ENCODE data around the gene MCRIP2. TPM values are rescaled to one million over a fixed set of nuclear protein-coding genes. Genes with fewer than 3 reads are reported as not detected.

The MCRIP2 gene
- total and polyA plus RNA-seq, 4 donors = 10.4 to 28.9 (median 18.8) TPM

DNA sequence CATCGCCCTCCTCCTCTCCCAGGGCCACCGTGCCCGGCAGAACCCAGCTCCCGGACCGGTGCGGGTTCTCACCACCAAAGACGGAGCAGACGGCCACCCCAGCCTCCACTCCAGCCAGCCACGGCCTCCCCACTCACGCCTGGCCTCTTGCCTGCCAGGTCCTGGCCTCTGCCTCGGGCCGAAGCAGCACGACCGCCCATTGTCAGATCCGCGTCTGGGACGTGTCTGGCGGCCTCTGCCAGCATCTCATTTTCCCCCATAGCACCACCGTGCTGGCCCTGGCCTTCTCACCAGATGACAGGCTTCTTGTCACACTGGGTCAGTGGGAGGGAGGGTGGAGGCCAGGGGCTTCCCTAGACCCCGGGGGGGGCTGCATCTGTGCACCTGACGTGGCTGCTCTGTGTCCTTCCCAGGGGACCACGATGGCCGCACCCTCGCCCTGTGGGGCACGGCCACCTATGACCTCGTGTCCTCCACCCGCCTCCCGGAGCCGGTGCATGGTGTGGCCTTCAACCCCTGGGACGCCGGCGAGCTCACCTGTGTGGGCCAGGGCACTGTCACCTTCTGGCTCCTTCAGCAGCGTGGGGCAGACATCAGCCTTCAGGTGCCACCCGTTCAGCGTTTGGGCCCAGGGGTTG is 19.7 kb downstream of the MCRIP2 start:
- DNase-seq (no peak), ATAC-seq (ENCODE audit: low FRiP score) (no peak)
- H3K4me1 ChIP-seq (ENCODE audit: control insufficient read depth in 1 of 2, insufficient read depth in 2 of 2, low read length in 2 of 2) = no peaks in the 10 kb centered on the region
- no peaks in the 10 kb centered on the region for H3K36me3 ChIP-seq (ENCODE audit: control insufficient read depth in 1 of 2, insufficient read depth in 2 of 2, low read length in 1 of 2)
- intact Hi-C loops (cut with DNase I) = loop anchor here in 1 of 2 donors (10.0 kb wide), 1 partner anchor 267 kb away; the partner anchor contains the start of gene NME4
- H3K4me3 ChIP-seq (ENCODE audit: low read length in 2 of 2) = no peak overlapping the region
- no peak overlapping the region for H3K27ac ChIP-seq (ENCODE audit: low read depth in 1 of 2, low read length in 2 of 2)
- WGBS, 2 donors = 68 to 73% methylated on average over 31 to 35 of the region's 35 CpGs
- H3K9me3 ChIP-seq (ENCODE audit: control insufficient read depth, low read length) = no peaks in the 10 kb centered on the region
- no peaks in the 10 kb centered on the region for H3K27me3 ChIP-seq (ENCODE audit: control insufficient read depth in 1 of 2, insufficient read depth in 2 of 2, low read length in 1 of 2)

DNA sequence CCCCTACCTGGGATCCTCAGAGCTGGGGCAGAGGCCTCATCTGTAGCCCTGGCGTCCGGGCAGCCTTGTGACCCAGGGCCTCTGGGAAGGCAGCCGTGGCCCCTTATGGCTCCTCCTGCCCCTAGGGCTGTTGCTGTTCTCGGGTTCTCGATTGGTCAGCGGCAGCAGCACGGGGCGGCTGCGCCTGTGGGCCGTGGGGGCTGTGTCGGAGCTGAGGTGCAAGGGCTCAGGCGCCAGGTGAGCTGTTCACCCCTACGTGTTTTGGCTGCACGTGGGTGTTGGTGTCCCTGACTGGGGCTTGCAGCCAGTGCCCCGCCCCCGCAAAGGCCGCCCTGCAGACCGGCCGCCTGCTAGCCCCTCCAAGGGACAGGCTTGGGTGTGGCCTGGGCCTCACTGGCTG is 20.5 kb downstream of the MCRIP2 start:
- Histone ChIP-seq H3K36me3 (ENCODE audit: control insufficient read depth in 1 of 2, insufficient read depth in 2 of 2, low read length in 1 of 2) (no peaks in the 10 kb centered on the region), H3K9me3 (ENCODE audit: control insufficient read depth, low read length) (no peaks in the 10 kb centered on the region), H3K4me1 (ENCODE audit: control insufficient read depth in 1 of 2, insufficient read depth in 2 of 2, low read length in 2 of 2) (no peaks in the 10 kb centered on the region), H3K27me3 (ENCODE audit: control insufficient read depth in 1 of 2, insufficient read depth in 2 of 2, low read length in 1 of 2) (no peaks in the 10 kb centered on the region), H3K4me3 (ENCODE audit: low read length in 2 of 2) (no peak overlapping the region), H3K27ac (ENCODE audit: low read depth in 1 of 2, low read length in 2 of 2) (no peak overlapping the region)
- no peak for ATAC-seq (ENCODE audit: low FRiP score)
- intact Hi-C loops (cut with DNase I) = loop anchor here in 1 of 2 donors (10.0 kb wide), 1 partner anchor 267 kb away; the partner anchor contains the start of gene NME4
- 94 to 97% methylated on average over 19 of the region's 19 CpGs for WGBS, 2 donors
- no peak for DNase-seq

DNA sequence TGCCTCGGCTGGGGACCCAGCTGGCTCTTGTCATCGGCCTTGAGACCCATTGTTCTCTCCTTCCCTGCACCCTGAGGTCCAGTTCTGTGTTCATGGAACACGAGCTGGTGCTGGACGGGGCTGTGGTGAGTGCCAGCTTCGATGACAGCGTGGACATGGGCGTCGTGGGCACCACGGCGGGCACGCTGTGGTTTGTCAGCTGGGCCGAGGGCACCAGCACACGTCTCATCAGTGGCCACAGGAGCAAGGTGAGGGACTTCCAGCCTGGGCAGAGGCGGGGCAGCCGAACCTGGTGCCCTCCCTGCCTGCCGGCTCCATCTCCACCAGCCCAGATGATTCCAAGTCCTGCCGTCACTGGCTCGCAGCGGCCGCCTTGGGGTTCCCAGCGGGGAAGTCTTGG is 21.0 kb downstream of the MCRIP2 start:
- Histone ChIP-seq H3K9me3 (ENCODE audit: control insufficient read depth, low read length) (no peaks in the 10 kb centered on the region), H3K27me3 (ENCODE audit: control insufficient read depth in 1 of 2, insufficient read depth in 2 of 2, low read length in 1 of 2) (no peaks in the 10 kb centered on the region), H3K27ac (ENCODE audit: low read depth in 1 of 2, low read length in 2 of 2) (no peak overlapping the region), H3K4me3 (ENCODE audit: low read length in 2 of 2) (no peak overlapping the region), H3K36me3 (ENCODE audit: control insufficient read depth in 1 of 2, insufficient read depth in 2 of 2, low read length in 1 of 2) (no peaks in the 10 kb centered on the region), H3K4me1 (ENCODE audit: control insufficient read depth in 1 of 2, insufficient read depth in 2 of 2, low read length in 2 of 2) (no peaks in the 10 kb centered on the region)
- intact Hi-C loops (cut with DNase I) = loop anchor here in 1 of 2 donors (10.0 kb wide), 1 partner anchor 268 kb away; the partner anchor contains the start of gene NME4
- 94% methylated on average over 21 of the region's 21 CpGs for WGBS, 2 donors
- DNase-seq (no peak), ATAC-seq (ENCODE audit: low FRiP score) (no peak)

DNA sequence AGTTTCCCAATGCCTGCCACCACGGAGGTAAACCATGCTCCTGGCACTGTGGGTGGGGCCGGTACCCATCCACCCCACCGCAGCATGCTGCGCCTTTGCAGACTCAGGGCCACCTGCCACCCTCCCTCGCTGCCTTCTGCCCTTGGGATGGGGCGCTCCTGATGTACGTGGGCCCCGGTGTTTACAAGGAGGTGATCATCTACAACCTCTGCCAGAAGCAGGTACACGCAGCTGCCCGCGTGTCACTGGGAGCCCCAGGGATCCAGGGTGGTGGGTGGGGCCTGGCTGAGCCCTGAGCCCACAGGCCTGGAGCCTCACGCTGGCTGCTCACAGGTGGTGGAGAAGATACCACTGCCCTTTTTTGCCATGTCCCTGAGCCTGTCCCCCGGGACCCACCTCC is 24.9 kb downstream of the MCRIP2 start:
- no peaks in the 10 kb centered on the region for H3K27me3 ChIP-seq (ENCODE audit: control insufficient read depth in 1 of 2, insufficient read depth in 2 of 2, low read length in 1 of 2)
- WGBS, 2 donors = 90 to 96% methylated on average over 12 to 13 of the region's 13 CpGs
- no peak for ATAC-seq (ENCODE audit: low FRiP score)
- H3K4me1 ChIP-seq (ENCODE audit: control insufficient read depth in 1 of 2, insufficient read depth in 2 of 2, low read length in 2 of 2) = no peaks in the 10 kb centered on the region
- no peak overlapping the region for H3K4me3 ChIP-seq (ENCODE audit: low read length in 2 of 2)
- no peaks in the 10 kb centered on the region for H3K9me3 ChIP-seq (ENCODE audit: control insufficient read depth, low read length)
- no peak overlapping the region for H3K27ac ChIP-seq (ENCODE audit: low read depth in 1 of 2, low read length in 2 of 2)
- peaks cover 0 to 2% of the 10 kb centered on the region in 2 donors for H3K36me3 ChIP-seq (ENCODE audit: control insufficient read depth in 1 of 2, insufficient read depth in 2 of 2, low read length in 1 of 2)
- DNase-seq = no peak
- intact Hi-C loops (cut with DNase I) = loop anchor here in 1 of 2 donors (10.0 kb wide), 1 partner anchor 272 kb away; the partner anchor contains the start of gene NME4

DNA sequence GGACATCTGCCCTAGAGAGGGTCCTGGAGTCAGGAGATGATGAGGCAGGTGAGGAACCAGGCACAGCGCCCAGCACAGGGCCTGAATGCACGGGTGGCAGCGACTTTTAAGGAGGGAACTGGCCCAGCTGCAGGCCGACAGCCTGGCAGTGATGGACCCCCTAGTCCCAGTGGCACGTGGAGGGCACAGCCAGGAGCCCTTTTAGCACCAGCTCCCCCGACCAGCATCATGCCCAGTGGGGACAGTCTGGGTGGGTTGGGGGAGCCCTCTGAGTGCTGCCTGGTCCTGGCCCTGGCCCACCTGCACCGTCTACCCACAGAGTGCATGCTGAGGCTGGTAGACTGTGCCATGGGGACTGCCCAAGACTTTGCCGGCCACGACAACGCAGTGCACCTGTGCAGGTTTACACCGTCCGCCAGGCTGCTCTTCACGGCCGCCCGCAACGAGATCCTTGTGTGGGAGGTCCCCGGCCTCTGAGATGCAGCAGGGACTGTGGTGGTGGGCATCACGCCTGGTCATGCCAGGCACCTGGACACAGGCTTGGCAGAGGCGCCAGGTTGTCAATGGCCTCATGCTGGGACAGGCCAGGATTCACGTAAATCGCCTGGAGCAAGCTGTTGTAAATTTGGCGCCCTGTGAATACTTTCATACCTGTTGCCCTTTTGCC is 25.6 kb downstream of the MCRIP2 start:
- WGBS, 2 donors = 82% methylated on average over 22 of the region's 22 CpGs
- intact Hi-C loops (cut with DNase I) = loop anchor here in 1 of 2 donors (10.0 kb wide), 1 partner anchor 272 kb away; the partner anchor contains the start of gene NME4
- H3K4me3 ChIP-seq (ENCODE audit: low read length in 2 of 2) = no peak overlapping the region
- H3K27me3 ChIP-seq (ENCODE audit: control insufficient read depth in 1 of 2, insufficient read depth in 2 of 2, low read length in 1 of 2) = no peaks in the 10 kb centered on the region
- H3K27ac ChIP-seq (ENCODE audit: low read depth in 1 of 2, low read length in 2 of 2) = no peak overlapping the region
- H3K4me1 ChIP-seq (ENCODE audit: control insufficient read depth in 1 of 2, insufficient read depth in 2 of 2, low read length in 2 of 2) = no peaks in the 10 kb centered on the region
- H3K36me3 ChIP-seq (ENCODE audit: control insufficient read depth in 1 of 2, insufficient read depth in 2 of 2, low read length in 1 of 2) = peaks cover 0 to 6% of the 10 kb centered on the region in 2 donors
- ATAC-seq (ENCODE audit: low FRiP score) = no peak
- DNase-seq = no peak
- H3K9me3 ChIP-seq (ENCODE audit: control insufficient read depth, low read length) = no peaks in the 10 kb centered on the region

DNA sequence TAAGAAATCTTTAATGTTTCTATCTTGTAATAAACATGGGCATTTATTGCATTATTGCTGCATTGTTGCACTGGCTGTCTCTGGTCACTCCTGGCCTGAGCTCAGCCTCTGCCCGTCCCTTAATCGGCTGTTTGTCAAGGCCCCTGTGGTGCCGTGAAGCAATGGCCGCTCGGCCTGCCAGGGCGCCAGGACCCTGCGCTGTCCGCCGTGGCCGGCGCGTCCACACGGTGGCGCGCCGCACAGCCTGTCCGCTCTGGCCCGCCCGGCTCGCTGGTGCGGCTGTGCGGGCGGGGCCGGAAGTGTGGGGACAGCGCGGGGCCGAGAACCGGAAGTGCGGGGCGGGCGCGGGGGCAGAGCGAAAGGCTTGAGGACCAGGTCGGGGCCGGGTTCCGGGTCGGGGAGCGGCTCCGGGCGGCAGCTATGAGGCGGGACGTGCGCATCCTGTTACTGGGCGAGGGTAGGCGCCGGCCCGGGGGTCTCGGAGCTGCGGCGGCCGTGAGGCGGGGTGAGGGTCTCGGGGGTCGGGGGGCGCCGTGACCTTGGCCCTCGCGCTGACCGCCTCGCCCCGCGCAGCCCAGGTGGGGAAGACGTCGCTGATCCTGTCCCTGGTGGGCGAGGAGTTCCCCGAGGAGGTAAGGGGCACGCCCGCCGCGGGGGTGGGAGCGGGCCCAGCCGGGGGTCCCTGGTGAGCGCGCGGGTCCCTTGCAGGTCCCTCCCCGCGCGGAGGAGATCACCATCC is 26.3 kb downstream of the MCRIP2 start, which contains the start of gene RHOT2:
Gene RHOT2 (plus strand): TSS at position 353 of the 739 bp plus-strand sequence. CDS start 68 bp downstream, at position 421.
- no peak within 1 kb of the TSS for H3K27ac ChIP-seq (ENCODE audit: low read depth in 1 of 2, low read length in 2 of 2)
- DNase-seq (peak; percentile 96 to 98), ATAC-seq (ENCODE audit: low FRiP score) (peak; percentile 94)
- WGBS, 2 donors = 0% methylated on average over 50 to 78 of the region's 78 CpGs
- intact Hi-C loops (cut with DNase I) = loop anchor here in 1 of 2 donors (10.0 kb wide), 1 partner anchor 273 kb away; the partner anchor contains the start of gene NME4
- H3K36me3 ChIP-seq (ENCODE audit: control insufficient read depth in 1 of 2, insufficient read depth in 2 of 2, low read length in 1 of 2) = peaks cover 0 to 12% of the 10 kb centered on the region in 2 donors
- H3K9me3 ChIP-seq (ENCODE audit: control insufficient read depth, low read length) = no peaks in the 10 kb centered on the region
- no peaks in the 10 kb centered on the region for H3K4me1 ChIP-seq (ENCODE audit: control insufficient read depth in 1 of 2, insufficient read depth in 2 of 2, low read length in 2 of 2)
- H3K4me3 ChIP-seq (ENCODE audit: low read length in 2 of 2) = peak within 1 kb of the TSS; percentile 11 to 74
- no peaks in the 10 kb centered on the region for H3K27me3 ChIP-seq (ENCODE audit: control insufficient read depth in 1 of 2, insufficient read depth in 2 of 2, low read length in 1 of 2)

DNA sequence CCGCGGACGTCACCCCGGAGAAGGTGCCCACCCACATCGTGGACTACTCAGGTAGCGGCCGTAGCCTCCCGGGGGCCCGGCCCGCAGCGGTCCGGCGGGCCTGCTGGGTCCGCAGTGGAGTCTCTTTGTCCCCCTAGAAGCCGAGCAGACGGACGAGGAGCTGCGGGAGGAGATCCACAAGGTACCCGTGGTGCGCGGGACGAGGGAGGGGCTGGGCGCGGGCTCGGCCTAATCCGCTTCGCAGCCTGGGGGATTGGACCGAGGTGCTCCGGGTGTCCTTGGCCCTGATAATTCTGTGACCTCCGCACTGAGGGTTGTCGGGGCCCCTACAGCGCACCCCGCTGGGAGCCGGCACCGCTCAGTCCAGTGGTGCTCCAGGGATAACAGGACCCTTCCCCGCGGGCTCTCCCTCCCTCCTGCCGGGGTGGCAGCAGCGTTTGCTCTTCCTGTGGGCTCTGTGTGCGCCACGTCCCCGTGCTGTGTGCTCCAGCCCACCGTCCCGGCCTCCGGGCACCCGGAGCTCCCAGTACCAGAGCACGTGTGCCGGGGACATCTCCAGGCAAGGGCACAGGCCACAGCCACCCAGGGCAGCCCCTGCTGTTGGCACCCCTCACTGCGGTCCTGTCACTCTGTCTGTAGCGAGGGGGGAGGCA is 27.0 kb downstream of the MCRIP2 start:
- Histone ChIP-seq H3K27ac (ENCODE audit: low read depth in 1 of 2, low read length in 2 of 2) (no peak overlapping the region), H3K36me3 (ENCODE audit: control insufficient read depth in 1 of 2, insufficient read depth in 2 of 2, low read length in 1 of 2) (peaks cover 0 to 14% of the 10 kb centered on the region in 2 donors), H3K9me3 (ENCODE audit: control insufficient read depth, low read length) (no peaks in the 10 kb centered on the region), H3K27me3 (ENCODE audit: control insufficient read depth in 1 of 2, insufficient read depth in 2 of 2, low read length in 1 of 2) (no peaks in the 10 kb centered on the region), H3K4me1 (ENCODE audit: control insufficient read depth in 1 of 2, insufficient read depth in 2 of 2, low read length in 2 of 2) (no peaks in the 10 kb centered on the region), H3K4me3 (ENCODE audit: low read length in 2 of 2) (peak overlapping the region; percentile 11 to 74)
- WGBS, 2 donors = 6% methylated on average over 49 to 50 of the region's 50 CpGs
- intact Hi-C loops (cut with DNase I) = loop anchor here in 1 of 2 donors (10.0 kb wide), 1 partner anchor 274 kb away; the partner anchor contains the start of gene NME4
- DNase-seq (no peak), ATAC-seq (ENCODE audit: low FRiP score) (no peak)

DNA sequence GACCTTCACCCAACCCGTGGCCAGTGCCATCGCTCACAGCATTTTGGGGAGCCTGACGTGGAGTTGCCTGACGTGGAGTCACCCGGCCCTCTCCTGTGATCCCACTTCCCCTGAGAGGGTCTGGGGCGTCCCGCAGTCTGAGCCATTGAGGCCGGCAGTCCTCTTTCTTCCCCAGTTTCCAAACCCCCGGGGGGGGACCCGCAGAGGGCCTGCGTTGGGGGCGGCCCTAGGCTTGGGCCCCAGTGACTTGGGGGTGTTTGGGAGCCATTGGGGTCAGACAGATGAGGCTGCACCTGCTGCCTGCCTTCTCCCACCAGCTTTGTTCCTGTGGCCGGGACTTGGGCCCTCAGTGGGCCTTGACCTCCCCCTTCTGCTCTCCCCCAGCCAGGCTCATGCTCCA is 28.0 kb downstream of the MCRIP2 start:
- intact Hi-C loops (cut with DNase I) = loop anchor here in 1 of 2 donors (10.0 kb wide), 1 partner anchor 275 kb away; the partner anchor contains the start of gene NME4
- no peaks in the 10 kb centered on the region for H3K27me3 ChIP-seq (ENCODE audit: control insufficient read depth in 1 of 2, insufficient read depth in 2 of 2, low read length in 1 of 2)
- DNase-seq = no peak
- no peak overlapping the region for H3K27ac ChIP-seq (ENCODE audit: low read depth in 1 of 2, low read length in 2 of 2)
- peaks cover 0 to 14% of the 10 kb centered on the region in 2 donors for H3K36me3 ChIP-seq (ENCODE audit: control insufficient read depth in 1 of 2, insufficient read depth in 2 of 2, low read length in 1 of 2)
- 90 to 92% methylated on average over 13 of the region's 13 CpGs for WGBS, 2 donors
- no peaks in the 10 kb centered on the region for H3K4me1 ChIP-seq (ENCODE audit: control insufficient read depth in 1 of 2, insufficient read depth in 2 of 2, low read length in 2 of 2)
- H3K9me3 ChIP-seq (ENCODE audit: control insufficient read depth, low read length) = no peaks in the 10 kb centered on the region
- no peak overlapping the region for H3K4me3 ChIP-seq (ENCODE audit: low read length in 2 of 2)
- ATAC-seq (ENCODE audit: low FRiP score) = no peak

Data from aorta (tissue), 5 donors.